Activated naive CD4-positive, alpha-beta T cell treated with anti-CD3 and anti-CD28 coated beads, Interleukin-2, amount 10 ng/mL, durations not matched to agents 7 days and 5 days (primary cell): ENCODE data around the gene CCM2.
"Not testable (repeated sequence)": the region's sequence is repeated elsewhere in the genome, so short reads cannot be mapped to it uniquely, and the experiment has no call there.

Experiments used
- CTCF ChIA-PET: fragments of 350-600 bp; sonication (Branson Sonifier 250); formaldehyde crosslinking; loops from one replicate; lab custom pipeline; 2021; ENCODE audit warnings: antibody characterized with exemption; lab: Charles Lee
- DNase-seq: peaks from one replicate; pipeline ENCODE4 v3.0.0-alpha.2; 2020
- H3K27ac Mint-ChIP-seq: one replicate; pipeline ENCODE4 v1.8.0; 2021; ENCODE audit warnings: mild to moderate bottlenecking, moderate library complexity, mixed read lengths
- H3K27me3 Mint-ChIP-seq: one replicate; pipeline ENCODE4 v1.8.0; 2021; ENCODE audit warnings: mild to moderate bottlenecking, mixed read lengths
- H3K36me3 Mint-ChIP-seq: one replicate; pipeline ENCODE4 v1.8.0; 2021; ENCODE audit warnings: mixed read lengths
- H3K4me1 Mint-ChIP-seq: one replicate; pipeline ENCODE4 v1.8.0; 2021; ENCODE audit warnings: mixed read lengths
- H3K4me3 Mint-ChIP-seq: one replicate; pipeline ENCODE4 v1.8.0; 2021; ENCODE audit warnings: mild to moderate bottlenecking, moderate library complexity, mixed read lengths
- H3K9me3 Mint-ChIP-seq: one replicate; pipeline ENCODE4 v1.8.0; 2021; ENCODE audit warnings: mixed read lengths

The CCM2 gene

GRCh38 chr7:45104844-45105587 lies 105.0 kb downstream of the CCM2 start:
- Mint-ChIP-seq H3K9me3 (no peaks in the 10 kb centered on the region), H3K27me3 (no peaks in the 10 kb centered on the region), H3K4me3 (no peak overlapping the region), H3K27ac (no peak overlapping the region), H3K4me1 (peaks cover 31% of the 10 kb centered on the region), H3K36me3 (peaks cover 46% of the 10 kb centered on the region)
- DNase-seq = no peak
- CTCF ChIA-PET = interaction anchor here (1.3 kb wide), 1 partner anchor 31 kb away, joined by 5 read pairs; no protein-coding TSS in a partner anchor

- H3K9me3 Mint-ChIP-seq = no peaks in the 10 kb centered on the region
- peaks cover 36% of the 10 kb centered on the region for H3K4me1 Mint-ChIP-seq
- no peak overlapping the region for H3K27ac Mint-ChIP-seq
- H3K27me3 Mint-ChIP-seq = no peaks in the 10 kb centered on the region
- CTCF ChIA-PET = interaction anchor here (1.3 kb wide), 1 partner anchor 30 kb away, joined by 5 read pairs; no protein-coding TSS in a partner anchor
- peaks cover 48% of the 10 kb centered on the region for H3K36me3 Mint-ChIP-seq
- no peak for DNase-seq
- no peak overlapping the region for H3K4me3 Mint-ChIP-seq
These were observed 105.7 kb downstream of the CCM2 start for GRCh38 chr7:45105588-45106188.

- Mint-ChIP-seq H3K27ac (no peak overlapping the region), H3K9me3 (no peaks in the 10 kb centered on the region), H3K27me3 (peaks cover 5% of the 10 kb centered on the region), H3K4me1 (peaks cover 42% of the 10 kb centered on the region), H3K36me3 (peaks cover 52% of the 10 kb centered on the region), H3K4me3 (no peak overlapping the region)
- no peak for DNase-seq
- CTCF ChIA-PET = interaction anchor here (1.0 kb wide), 1 partner anchor 8 kb away, joined by 3 read pairs; no protein-coding TSS in a partner anchor
These were observed 106.8 kb downstream of the CCM2 start for GRCh38 chr7:45106820-45107219.

- H3K4me1 Mint-ChIP-seq = peaks cover 46% of the 10 kb centered on the region
These were observed 107.4 kb downstream of the CCM2 start for GRCh38 chr7:45107356-45107755.

GRCh38 chr7:45108863-45109262 lies 108.9 kb downstream of the CCM2 start:
- DNase-seq = no peak
- H3K27ac Mint-ChIP-seq = peak overlapping the region; percentile 67
- H3K27me3 Mint-ChIP-seq = peaks cover 10% of the 10 kb centered on the region
- H3K36me3 Mint-ChIP-seq = peaks cover 52% of the 10 kb centered on the region
- H3K4me1 Mint-ChIP-seq = peaks cover 54% of the 10 kb centered on the region
- CTCF ChIA-PET = no interaction called here
- peak overlapping the region; percentile 41 for H3K4me3 Mint-ChIP-seq
- no peaks in the 10 kb centered on the region for H3K9me3 Mint-ChIP-seq

More at GRCh38 chr7:45107356-45107755, 107.4 kb downstream of the CCM2 start:
- CTCF ChIA-PET = no interaction called here
- Mint-ChIP-seq H3K9me3 (no peaks in the 10 kb centered on the region), H3K36me3 (peaks cover 53% of the 10 kb centered on the region), H3K27me3 (peaks cover 6% of the 10 kb centered on the region), H3K27ac (peak overlapping the region; percentile 63), H3K4me3 (peak overlapping the region; percentile 33)
- DNase-seq = no peak

- Mint-ChIP-seq H3K9me3 (no peaks in the 10 kb centered on the region), H3K36me3 (peaks cover 42% of the 10 kb centered on the region), H3K27ac (peak within 1 kb of the TSS; percentile 99), H3K4me3 (peak within 1 kb of the TSS; percentile 97), H3K4me1 (peaks cover 59% of the 10 kb centered on the region), H3K27me3 (peaks cover 32% of the 10 kb centered on the region)
- DNase-seq = peak; percentile 96
- CTCF ChIA-PET = interaction anchor here (0.6 to 4.5 kb wide), 6 partner anchors 24 to 138 kb away, joined by 3 to 14 read pairs (median 3); no protein-coding TSS in a partner anchor
These were observed 111.6 kb downstream of the CCM2 start, which contains the start of gene TBRG4 for GRCh38 chr7:45111298-45112223. TBRG4 (minus strand) TSS chr7:45111697; CDS start chr7:45109237, 2,460 bp downstream.

- Mint-ChIP-seq H3K27ac (peak overlapping the region; percentile 99), H3K36me3 (peaks cover 35% of the 10 kb centered on the region), H3K4me3 (peak overlapping the region; percentile 97), H3K9me3 (no peaks in the 10 kb centered on the region), H3K27me3 (peaks cover 41% of the 10 kb centered on the region), H3K4me1 (peaks cover 52% of the 10 kb centered on the region)
- CTCF ChIA-PET = interaction anchor here (0.6 to 4.5 kb wide), 4 partner anchors 23 to 139 kb away, joined by 3 to 14 read pairs (median 4); no protein-coding TSS in a partner anchor
- no peak for DNase-seq
These were observed 112.6 kb downstream of the CCM2 start for GRCh38 chr7:45112648-45113047.

GRCh38 chr7:45114257-45114656 lies 114.3 kb downstream of the CCM2 start:
- H3K4me3 Mint-ChIP-seq, H3K9me3 Mint-ChIP-seq, DNase-seq, H3K27ac Mint-ChIP-seq: not testable (repeated sequence)
- CTCF ChIA-PET = interaction anchor here (1.0 to 4.5 kb wide), 4 partner anchors 21 to 141 kb away, joined by 4 to 14 read pairs (median 4); no protein-coding TSS in a partner anchor
- H3K36me3 Mint-ChIP-seq = peaks cover 22% of the 10 kb centered on the region
- H3K4me1 Mint-ChIP-seq = peaks cover 44% of the 10 kb centered on the region
- peaks cover 41% of the 10 kb centered on the region for H3K27me3 Mint-ChIP-seq

- CTCF ChIA-PET = interaction anchor here (0.6 to 4.5 kb wide), 5 partner anchors 8 to 332 kb away, joined by 3 to 14 read pairs (median 4); no protein-coding TSS in a partner anchor
These were observed 114.9 kb downstream of the CCM2 start for GRCh38 chr7:45114926-45115325.

GRCh38 chr7:45116048-45116447 lies 116.0 kb downstream of the CCM2 start:
- DNase-seq = no peak
- H3K36me3 Mint-ChIP-seq = peaks cover 13% of the 10 kb centered on the region
- no peak overlapping the region for H3K27ac Mint-ChIP-seq
- no peaks in the 10 kb centered on the region for H3K9me3 Mint-ChIP-seq
- CTCF ChIA-PET = interaction anchor here (0.5 to 1.6 kb wide), 2 partner anchors 88 to 115 kb away, joined by 3 to 4 read pairs; no protein-coding TSS in a partner anchor
- H3K27me3 Mint-ChIP-seq = peaks cover 41% of the 10 kb centered on the region
- no peak overlapping the region for H3K4me3 Mint-ChIP-seq
- peaks cover 41% of the 10 kb centered on the region for H3K4me1 Mint-ChIP-seq

More at GRCh38 chr7:45114926-45115325, 114.9 kb downstream of the CCM2 start:
- Mint-ChIP-seq H3K27ac (no peak overlapping the region), H3K9me3 (no peaks in the 10 kb centered on the region), H3K4me3 (no peak overlapping the region), H3K36me3 (peaks cover 20% of the 10 kb centered on the region), H3K4me1 (peaks cover 46% of the 10 kb centered on the region), H3K27me3 (peaks cover 41% of the 10 kb centered on the region)
- no peak for DNase-seq

GRCh38 chr7:45117582-45117981 lies 117.6 kb downstream of the CCM2 start:
- CTCF ChIA-PET = interaction anchor here (0.6 to 1.6 kb wide), 3 partner anchors 19 to 142 kb away, joined by 3 read pairs; no protein-coding TSS in a partner anchor
- Mint-ChIP-seq H3K4me3 (no peak overlapping the region), H3K9me3 (no peaks in the 10 kb centered on the region), H3K36me3 (peaks cover 1% of the 10 kb centered on the region), H3K27ac (no peak overlapping the region), H3K27me3 (peaks cover 35% of the 10 kb centered on the region), H3K4me1 (peaks cover 37% of the 10 kb centered on the region)
- no peak for DNase-seq

- Mint-ChIP-seq H3K4me1 (peaks cover 38% of the 10 kb centered on the region), H3K4me3 (no peak overlapping the region)
- CTCF ChIA-PET = interaction anchor here (0.7 to 0.8 kb wide), 2 partner anchors 18 to 157 kb away, joined by 3 to 4 read pairs; no protein-coding TSS in a partner anchor
These were observed 118.3 kb downstream of the CCM2 start for GRCh38 chr7:45118292-45118691.

GRCh38 chr7:45118889-45119331 lies 118.9 kb downstream of the CCM2 start:
- Mint-ChIP-seq H3K4me1 (peaks cover 44% of the 10 kb centered on the region), H3K4me3 (no peak overlapping the region), H3K27me3 (peaks cover 31% of the 10 kb centered on the region), H3K9me3 (no peaks in the 10 kb centered on the region), H3K27ac (peak overlapping the region; percentile 35), H3K36me3 (no peaks in the 10 kb centered on the region)
- DNase-seq = no peak
- CTCF ChIA-PET = interaction anchor here (0.7 to 0.8 kb wide), 2 partner anchors 17 to 157 kb away, joined by 3 to 4 read pairs; no protein-coding TSS in a partner anchor

More at GRCh38 chr7:45118292-45118691, 118.3 kb downstream of the CCM2 start:
- H3K36me3 Mint-ChIP-seq = no peaks in the 10 kb centered on the region
- DNase-seq = no peak
- H3K27ac Mint-ChIP-seq = peak overlapping the region; percentile 35
- no peaks in the 10 kb centered on the region for H3K9me3 Mint-ChIP-seq
- peaks cover 31% of the 10 kb centered on the region for H3K27me3 Mint-ChIP-seq
